ENCODE data around the gene CDCA3.
"Not testable (repeated sequence)": the region's sequence is repeated elsewhere in the genome, so short reads cannot be mapped to it uniquely, and the experiment has no call there.

The CDCA3 gene

DNA sequence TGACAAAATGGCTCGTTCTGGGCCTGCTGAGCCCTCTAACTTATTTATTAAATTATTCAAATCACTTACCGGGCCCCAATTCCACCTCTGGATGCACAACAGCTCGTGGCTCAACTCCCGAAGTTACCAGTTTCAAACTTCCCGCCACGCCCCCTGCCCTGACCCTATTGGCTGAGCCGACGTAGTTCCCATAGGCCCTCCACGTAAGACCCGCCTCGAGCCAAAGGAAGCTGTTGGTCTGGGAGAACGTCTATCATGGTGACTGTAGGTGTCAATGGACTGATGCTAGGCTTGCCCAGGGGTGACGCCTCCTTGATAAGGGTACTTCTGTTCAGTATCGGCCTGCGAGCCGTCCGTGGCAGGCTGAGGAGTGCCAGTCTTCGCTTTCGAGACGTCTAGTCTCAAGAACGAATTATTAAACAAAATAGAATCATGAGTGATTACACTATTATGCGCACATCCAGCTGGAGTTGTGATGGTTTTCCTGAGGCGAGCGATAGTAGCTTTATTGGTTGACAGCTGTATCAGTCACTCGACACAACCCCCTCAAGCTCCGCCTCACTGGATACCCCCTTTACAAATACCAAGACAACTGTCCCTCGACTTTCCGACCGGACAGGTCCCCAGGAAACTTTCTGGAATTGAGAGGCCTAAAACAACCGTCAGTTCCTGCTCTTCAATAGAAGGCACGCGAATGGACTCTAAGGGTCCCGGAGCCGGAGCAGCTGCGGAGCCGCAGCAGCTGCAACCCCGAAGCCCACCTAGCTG lies at the start of gene CDCA3:
Gene CDCA3, minus strand, starts transcription at position 134 of the 768 bp plus-strand sequence. CDS start 334 bp downstream, outside the sequence.
- DNase-seq (ENCODE audit: low read depth): peak; percentile 79

DNA sequence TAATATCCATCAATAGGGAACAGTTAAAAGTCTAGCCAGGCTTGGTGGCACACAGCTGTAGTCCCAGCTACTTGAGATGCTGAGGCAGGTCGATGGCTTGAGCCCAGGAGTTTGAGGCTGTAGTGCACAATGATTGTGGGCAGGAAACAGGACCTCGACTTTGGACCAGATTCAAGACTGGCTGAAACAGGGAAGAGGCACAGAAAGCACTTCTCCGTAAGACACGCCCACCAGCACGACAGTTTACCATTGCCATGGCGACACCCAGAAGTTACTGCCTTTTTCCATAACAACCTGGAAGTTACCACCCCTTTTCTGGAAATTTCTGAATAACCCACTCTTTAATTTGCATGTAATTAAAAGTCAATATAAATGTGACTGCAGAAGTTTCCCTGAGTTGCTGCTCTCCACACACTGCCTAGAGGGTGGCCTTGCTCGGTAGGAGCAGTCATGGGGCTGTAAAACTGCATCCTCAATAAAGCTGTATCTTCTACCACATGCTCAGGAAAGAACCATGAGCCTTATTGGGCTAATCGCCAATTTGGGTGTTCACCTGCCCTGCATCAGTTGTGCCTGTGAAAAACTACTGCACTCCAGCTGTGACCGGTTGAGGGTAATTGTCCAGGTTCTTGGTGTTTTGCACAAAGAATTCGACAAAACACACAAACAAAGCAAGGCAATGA lies 48.9 kb upstream of the CDCA3 start:
- DNase-seq (ENCODE audit: low read depth): no peak

DNA sequence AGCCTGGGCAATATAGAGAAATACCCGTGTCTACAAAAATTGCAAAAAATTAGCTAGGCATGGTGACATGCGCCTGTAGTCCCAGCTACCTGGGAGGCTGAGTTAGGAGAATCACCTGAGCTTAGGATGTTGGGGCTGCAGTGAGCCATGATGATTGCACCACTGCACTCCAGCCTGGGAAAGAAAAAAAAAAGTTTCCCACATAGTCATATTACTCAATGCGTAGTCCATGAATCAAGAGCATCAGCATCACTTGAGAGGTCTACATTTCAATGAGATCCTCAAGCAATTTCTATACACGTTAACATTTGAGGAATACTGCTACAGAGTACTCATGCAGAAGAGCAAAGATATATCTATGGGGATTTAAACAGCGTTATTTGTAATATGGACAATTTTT lies 48.3 kb upstream of the CDCA3 start:
- no peak for DNase-seq (ENCODE audit: low read depth)

DNA sequence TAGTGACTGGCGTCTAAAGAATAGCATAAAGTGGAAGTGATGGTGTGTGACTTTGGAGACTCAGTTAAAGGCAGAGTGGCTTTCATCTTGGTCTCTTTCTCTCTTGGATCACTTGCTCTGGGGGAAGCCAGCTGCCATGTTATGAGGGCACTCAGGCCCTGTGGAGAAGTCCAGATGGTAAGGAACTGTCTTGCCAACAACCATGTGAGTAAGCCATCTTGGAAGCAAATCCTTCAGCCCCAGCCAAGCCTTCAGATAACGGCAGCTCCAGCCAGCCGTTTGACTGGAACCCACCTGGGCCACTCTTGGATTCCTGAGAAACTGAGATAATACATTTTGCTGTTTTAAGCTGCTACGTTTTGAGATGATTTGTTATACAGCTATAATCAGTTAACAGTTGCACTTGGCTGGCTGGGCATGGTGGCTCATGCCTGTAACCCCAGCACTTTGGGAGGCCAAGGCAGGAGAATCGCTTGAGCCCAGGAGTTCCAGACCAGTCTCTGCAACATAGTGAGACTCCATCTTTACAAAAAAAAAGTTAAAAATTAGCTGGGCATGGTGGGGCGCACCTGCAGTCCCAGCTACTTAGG lies 45.9 kb upstream of the CDCA3 start:
- DNase-seq (ENCODE audit: low read depth): no peak

- DNase-seq (ENCODE audit: low read depth): no peak
Observed at GRCh38 chr12:6894321-6894720, 43.2 kb upstream of the CDCA3 start.

GRCh38 chr12:6892683-6893082 lies 41.6 kb upstream of the CDCA3 start:
- DNase-seq (ENCODE audit: low read depth): not testable (repeated sequence)

DNA sequence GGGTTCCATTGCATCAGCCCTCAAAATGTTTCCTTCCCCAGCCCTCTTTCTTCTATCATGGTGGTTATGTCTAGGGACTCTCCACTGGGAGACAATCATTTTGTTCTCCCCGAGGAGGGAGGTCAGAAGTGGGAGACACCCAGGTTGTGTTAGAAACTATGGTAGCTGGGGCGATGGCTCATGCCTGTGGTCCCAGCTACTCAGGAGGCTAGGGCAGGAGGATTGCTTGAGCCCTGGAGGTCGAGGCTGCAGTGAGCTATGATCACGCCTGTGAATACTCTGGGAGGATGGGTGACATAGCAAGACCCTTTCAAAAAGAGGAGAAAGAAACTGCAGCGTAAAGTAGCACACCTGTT lies 40.5 kb upstream of the CDCA3 start:
- no peak for DNase-seq (ENCODE audit: low read depth)

DNA sequence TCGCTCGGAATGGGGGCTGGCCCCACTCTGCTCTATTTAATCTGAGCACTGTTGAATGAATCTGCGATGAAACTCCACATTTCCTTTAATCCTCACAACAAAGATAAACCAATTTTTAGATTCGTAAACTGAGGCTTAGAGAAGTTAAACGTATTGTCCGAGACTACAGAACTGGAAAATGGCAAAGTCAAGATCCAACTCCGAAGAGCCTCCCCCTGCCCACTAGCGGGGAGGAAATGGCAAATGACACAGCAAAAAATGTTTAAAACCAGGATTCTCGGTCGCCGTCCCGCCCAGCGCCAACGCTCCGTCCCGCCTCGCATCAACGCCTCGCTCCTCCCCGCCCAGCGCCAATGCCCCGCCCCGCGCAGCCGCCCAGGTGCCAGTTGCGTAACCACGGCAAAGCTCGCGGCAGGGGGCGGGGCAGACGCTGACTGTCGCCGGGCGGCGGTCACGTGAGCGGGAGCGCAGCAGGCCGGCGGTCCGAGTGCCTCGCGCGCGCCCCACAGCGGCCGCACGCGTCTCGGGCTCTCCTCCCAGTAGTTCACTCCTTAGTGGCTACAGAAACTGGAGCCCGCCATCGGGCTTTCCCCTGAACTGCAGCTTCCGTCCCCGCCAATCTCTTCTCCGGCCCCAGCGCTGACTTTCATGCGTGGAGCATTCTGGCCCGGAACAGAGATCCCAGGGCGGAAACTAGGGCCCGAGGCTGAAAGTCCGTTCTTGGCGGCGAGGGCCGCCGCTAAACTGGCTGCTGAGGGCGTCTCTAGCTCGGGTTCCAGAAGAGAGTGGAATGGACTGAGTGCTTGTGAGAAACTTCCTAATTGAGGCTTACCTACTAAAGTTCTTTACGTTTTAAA lies 39.9 kb upstream of the CDCA3 start:
- DNase-seq (ENCODE audit: low read depth): peak; percentile 98

DNA sequence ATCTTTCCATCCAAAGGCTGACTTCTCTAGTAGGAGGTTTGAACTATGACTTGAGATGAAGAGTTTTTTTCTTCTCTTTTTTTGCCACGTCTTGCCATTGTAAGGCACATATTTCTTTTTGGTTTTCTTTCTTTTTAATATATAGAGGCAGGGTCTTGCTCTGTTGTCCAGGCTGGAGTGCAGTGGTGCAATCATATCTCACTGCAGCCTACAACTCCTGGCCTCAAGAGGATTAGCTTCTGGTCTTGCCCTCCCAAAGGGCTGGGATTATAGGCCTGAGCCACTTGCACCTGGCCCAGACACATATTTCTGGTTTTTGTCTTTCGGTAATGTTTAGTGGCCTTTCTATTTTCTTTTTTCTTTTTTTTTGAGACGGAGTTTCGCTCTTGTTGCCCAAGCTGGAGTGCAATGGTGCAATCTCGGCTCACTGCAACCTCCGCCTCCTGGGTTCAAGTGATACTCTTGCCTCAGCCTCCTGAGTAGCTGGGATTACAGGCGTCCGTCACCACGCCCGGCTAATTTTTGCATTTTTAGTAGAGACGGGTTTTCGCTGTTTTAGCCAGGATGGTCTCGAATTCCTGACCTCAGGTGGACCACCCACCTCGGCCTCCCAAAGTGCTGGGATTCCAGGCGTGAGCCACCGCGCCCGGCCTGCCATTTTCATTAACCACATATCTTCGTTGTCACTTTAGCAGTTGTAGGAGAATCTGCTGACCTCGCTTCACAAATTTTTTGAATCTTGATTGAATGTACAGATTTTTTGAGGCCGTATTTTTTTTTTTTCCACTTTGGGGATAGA lies 38.9 kb upstream of the CDCA3 start:
- DNase-seq (ENCODE audit: low read depth): not testable (repeated sequence)

DNA sequence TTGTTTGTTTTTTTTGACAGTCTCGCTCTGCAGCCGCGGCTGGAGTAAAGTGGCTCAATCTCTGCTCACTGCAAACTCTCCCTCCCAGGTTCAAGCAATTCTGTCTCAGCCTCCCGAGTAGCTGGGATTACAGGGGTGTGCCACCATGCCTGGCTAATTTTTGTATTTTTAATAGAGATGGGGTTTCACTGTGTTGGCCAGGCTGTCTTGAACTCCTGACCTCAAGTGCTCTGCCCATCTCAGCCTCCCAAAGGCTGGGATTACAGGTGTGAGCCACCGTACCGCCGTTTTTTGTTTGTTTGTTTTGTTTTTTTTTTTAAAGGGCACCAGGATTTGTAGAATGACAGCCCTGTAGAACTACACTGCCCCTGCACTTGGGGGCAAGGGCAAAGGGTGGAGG lies 37.7 kb upstream of the CDCA3 start:
- not testable (repeated sequence) for DNase-seq (ENCODE audit: low read depth)

- DNase-seq (ENCODE audit: low read depth): no peak
Observed at GRCh38 chr12:6888360-6888759, 37.3 kb upstream of the CDCA3 start.

DNA sequence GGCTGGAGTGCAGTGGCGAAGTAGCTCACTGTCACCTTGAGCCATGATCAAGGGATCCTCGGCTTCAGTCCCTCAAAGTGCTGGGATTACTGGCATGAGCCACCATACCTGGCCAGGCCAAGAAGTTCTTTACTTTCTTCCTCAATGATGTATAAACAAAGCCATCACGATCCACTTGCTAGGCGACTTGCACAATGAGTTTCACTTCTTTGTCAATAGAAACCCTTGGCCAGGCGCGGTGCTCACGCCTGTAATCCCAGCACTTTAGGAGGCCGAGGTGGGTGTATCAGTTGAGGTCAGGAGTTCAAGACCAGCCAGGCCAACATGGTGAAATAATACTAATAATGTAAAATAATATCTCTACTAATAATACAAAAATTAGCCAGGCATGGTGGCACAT lies 36.4 kb upstream of the CDCA3 start:
- DNase-seq (ENCODE audit: low read depth): no peak

GRCh38 chr12:6886206-6886999 lies 35.3 kb upstream of the CDCA3 start:
- not testable (repeated sequence) for DNase-seq (ENCODE audit: low read depth)

DNA sequence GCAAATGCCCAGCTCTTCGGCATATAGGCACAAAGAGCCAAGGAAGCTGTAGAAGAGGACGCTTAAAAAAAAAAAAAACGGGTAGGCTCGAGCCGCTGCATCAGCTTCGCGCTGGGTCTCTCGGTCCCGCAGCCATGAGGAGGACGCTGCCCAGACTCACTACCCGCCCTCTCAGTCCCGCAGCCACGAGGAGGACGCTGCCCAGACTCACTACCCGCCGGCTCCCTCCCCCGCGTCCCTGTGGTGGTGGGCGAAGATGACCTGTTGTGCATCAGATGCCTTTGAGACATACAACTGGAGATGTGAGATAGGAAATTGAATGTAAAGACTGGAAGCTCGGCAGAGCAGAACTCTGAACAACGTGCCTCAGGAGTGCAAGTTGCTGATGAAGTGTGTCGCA lies 33.5 kb upstream of the CDCA3 start:
- DNase-seq (ENCODE audit: low read depth): no peak

- no peak for DNase-seq (ENCODE audit: low read depth)
Observed at GRCh38 chr12:6883683-6884082, 32.6 kb upstream of the CDCA3 start.

- DNase-seq (ENCODE audit: low read depth): no peak
Observed at GRCh38 chr12:6883252-6883651, 32.2 kb upstream of the CDCA3 start.

GRCh38 chr12:6879824-6880223 lies 28.7 kb upstream of the CDCA3 start:
- not testable (repeated sequence) for DNase-seq (ENCODE audit: low read depth)

GRCh38 chr12:6874015-6874368 lies 22.9 kb upstream of the CDCA3 start:
- DNase-seq (ENCODE audit: low read depth): not testable (repeated sequence)

GRCh38 chr12:6873094-6874014 lies 22.3 kb upstream of the CDCA3 start, which contains the start of gene SPSB2:
Gene SPSB2, minus strand, starts transcription at chr12:6873303. Its CDS starts 402 bp downstream, at chr12:6872901.
- DNase-seq (ENCODE audit: low read depth): peak; percentile 99

Measured in activated T-helper 1 cell treated with Interleukin-2 at 50 U/mL for 16 hours (primary cell).